HepG2 (cell line): ENCODE measurements around the gene TCEA3. TPM values are rescaled to one million over a fixed set of nuclear protein-coding genes. Genes with fewer than 3 reads are reported as not detected.
A peak's percentile ranks its signal among the peaks of the same experiment; 100 is the strongest.

Source experiments
- AKAP8 ChIP-seq: sonication (generic); formaldehyde crosslinking; IDR thresholded peaks from 2 replicates; pipeline ENCODE4 v1.5.1; 2020; ENCODE audit warnings: mild to moderate bottlenecking, missing genetic modification reagents
- FOSL1 ChIP-seq: sonication (generic); formaldehyde crosslinking; IDR thresholded peaks from 2 replicates; pipeline ENCODE4 v1.9.0; 2021; ENCODE audit warnings: missing genetic modification reagents, borderline replicate concordance
- GPN1 ChIP-seq: sonication (generic); formaldehyde crosslinking; IDR thresholded peaks from 2 replicates; pipeline ENCODE4 v1.5.1; 2020; ENCODE audit warnings: missing genetic modification reagents, borderline replicate concordance
- HMGXB4 ChIP-seq, 2 experiments: sonication (generic) in 1 of 2; formaldehyde crosslinking in 1 of 2; IDR thresholded peaks; 2 replicates each; pipeline versions ENCODE4 v1.4.0 to v1.6.1; 2018 to 2020; ENCODE audit warnings: missing genetic modification reagents in 2 of 2, borderline replicate concordance in 1 of 2, low read depth in 1 of 2, mild to moderate bottlenecking in 1 of 2, missing biosample characterization in 1 of 2
- KDM2A ChIP-seq: sonication (generic); formaldehyde crosslinking; IDR thresholded peaks from 2 replicates; pipeline ENCODE4 v1.4.0; 2020; ENCODE audit warnings: low read depth, missing genetic modification reagents, borderline replicate concordance
- MIER3 ChIP-seq: IDR thresholded peaks from 2 replicates; pipeline ENCODE4 v1.6.1; 2016; ENCODE audit warnings: missing compliant biosample characterization, borderline replicate concordance
- NFYB ChIP-seq: sonication (generic); formaldehyde crosslinking; IDR thresholded peaks from 2 replicates; pipeline ENCODE4 v1.4.0; 2020; ENCODE audit warnings: missing genetic modification reagents
- PAWR ChIP-seq: sonication (generic); formaldehyde crosslinking; IDR thresholded peaks from 2 replicates; pipeline ENCODE4 v1.4.0; 2020; ENCODE audit warnings: missing genetic modification reagents, mild to moderate bottlenecking, borderline replicate concordance
- PHF5A ChIP-seq: IDR thresholded peaks from one replicate; pipeline ENCODE4 v1.6.1; 2018; ENCODE audit warnings: low read depth, missing genetic modification reagents; ENCODE audit not compliant: unreplicated experiment
- SNAI1 ChIP-seq: sonication (generic); formaldehyde crosslinking; IDR thresholded peaks from 2 replicates; pipeline ENCODE4 v1.5.0; 2020; ENCODE audit warnings: mild to moderate bottlenecking, missing genetic modification reagents, borderline replicate concordance
- SRF ChIP-seq: IDR thresholded peaks from 2 replicates; pipeline ENCODE4 v1.6.1; 2011; ENCODE audit warnings: mild to moderate bottlenecking, low read depth, low read length, moderate library complexity
- YEATS2 ChIP-seq: sonication (generic); formaldehyde crosslinking; IDR thresholded peaks from 2 replicates; pipeline ENCODE4 v1.4.0; 2020; ENCODE audit warnings: missing genetic modification reagents, borderline replicate concordance
- ZNF142 ChIP-seq: sonication (generic); formaldehyde crosslinking; IDR thresholded peaks from 2 replicates; pipeline ENCODE4 v1.4.0; 2020; ENCODE audit warnings: missing genetic modification reagents
- ZNF224 ChIP-seq: sonication (generic); formaldehyde crosslinking; IDR thresholded peaks from 2 replicates; pipeline ENCODE4 v1.5.0; 2020; ENCODE audit warnings: mild to moderate bottlenecking, missing genetic modification reagents
- ZNF296 ChIP-seq: sonication (generic); formaldehyde crosslinking; conservative IDR thresholded peaks from 2 replicates; pipeline ENCODE4 v1.5.0; 2020; ENCODE audit warnings: mild to moderate bottlenecking, missing genetic modification reagents
- ZNF354B ChIP-seq: sonication (generic); formaldehyde crosslinking; IDR thresholded peaks from 2 replicates; pipeline ENCODE4 v1.8.0; 2022; ENCODE audit warnings: mild to moderate bottlenecking, missing genetic modification reagents
- ZSCAN30 ChIP-seq: sonication (generic); formaldehyde crosslinking; IDR thresholded peaks from 2 replicates; pipeline ENCODE4 v1.5.0; 2020; ENCODE audit warnings: mild to moderate bottlenecking, missing genetic modification reagents
- ZSCAN31 ChIP-seq: sonication (generic); formaldehyde crosslinking; IDR thresholded peaks from 2 replicates; pipeline ENCODE4 v1.5.0; 2020; ENCODE audit warnings: low read depth, mild to moderate bottlenecking, missing genetic modification reagents
- polyA plus RNA-seq, 8 experiments: library from polyadenylated mRNA; depleted of rRNA in 3 of 8; stranded (reverse) in 7 of 8; unstranded in 1 of 8; fragments of >200 nt; fragmentation: Illumina TruSeq in 4 of 8; extraction: Trizol in 4 of 8; gene quantifications; 2 replicates each; pipeline versions ENCODE4 v1.2.1 to v1.2.3, GENCODE V29; 2011 to 2016; ENCODE audit warnings: low read depth in 4 of 8, missing spikeins in 1 of 8, mixed read lengths in 1 of 8; ENCODE audit not compliant: insufficient read depth in 1 of 8
- total RNA-seq, 5 experiments: library from RNA; depleted of rRNA; stranded (reverse); fragments of >200 nt; fragmentation: Illumina TruSeq; extraction: Trizol; gene quantifications; 2 replicates each; pipeline ENCODE4 v1.2.3, GENCODE V29; 2016; ENCODE audit warnings: low read depth in 1 of 5
- TF ChIP-seq, protein P1 (sequence below): sonication (generic); formaldehyde crosslinking; IDR thresholded peaks from 2 replicates; pipeline ENCODE4 v1.4.0; 2020; ENCODE audit warnings: missing genetic modification reagents, borderline replicate concordance

Gene TCEA3
- total and polyA plus RNA-seq, 2 of the 13 experiments (the other 11 are each of a cell fraction or from before 2014, with no cell fraction given): 55.5 to 84.6 TPM

DNA sequence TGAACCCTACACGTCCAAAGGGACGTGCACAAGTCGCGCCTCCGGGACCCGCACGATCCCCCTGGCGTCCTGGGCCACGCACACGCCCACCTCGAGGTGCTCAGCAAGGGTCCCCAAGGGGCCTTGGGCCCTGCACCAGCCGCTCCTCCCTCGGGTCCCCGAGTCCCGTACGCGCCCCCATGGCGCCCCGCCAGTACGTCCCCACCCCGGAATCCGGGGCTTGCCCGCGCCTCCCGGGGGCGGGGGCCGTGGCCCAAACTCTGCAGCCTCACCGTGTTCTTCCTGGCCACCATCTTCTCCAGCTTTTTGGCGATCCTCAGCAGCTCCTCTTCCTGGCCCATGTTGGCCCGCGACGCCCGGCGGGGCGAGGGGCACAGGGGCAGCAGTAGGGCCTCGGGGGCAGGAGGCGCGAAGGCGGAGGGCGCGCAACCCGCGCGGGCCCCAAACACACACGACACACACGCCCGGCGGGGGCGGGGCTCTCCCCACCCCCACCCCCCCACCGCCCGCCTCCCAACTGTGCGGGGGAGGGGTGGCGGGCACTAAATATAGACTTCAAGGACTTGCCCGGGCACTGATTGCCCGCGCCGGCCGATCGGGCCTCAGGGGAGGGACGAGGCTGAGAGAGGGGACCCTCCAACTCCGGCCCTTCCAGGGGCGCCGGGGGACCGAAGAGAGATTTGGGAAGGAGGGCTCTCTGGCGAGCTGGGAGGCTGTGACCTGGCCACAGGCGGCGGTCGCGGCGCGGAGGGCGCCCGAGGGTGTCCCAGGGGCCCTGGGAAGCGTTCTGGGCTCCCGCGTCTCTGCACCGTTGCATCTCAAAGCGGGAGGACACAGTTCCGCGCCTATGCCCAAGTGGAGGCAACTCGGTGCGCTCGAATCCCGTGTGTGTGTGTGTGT lies at the start of gene TCEA3 (continued):
- TF ChIP-seq ZNF142 (CRISPR knock-in tag): no peak
- TF ChIP-seq PHF5A (CRISPR knock-in tag): no peak
- no peak for TF ChIP-seq GPN1
- peak; percentile 34; the same call in 1 of the 2 replicates for TF ChIP-seq ZSCAN31
- TF ChIP-seq KDM2A: peak; percentile 86
- TF ChIP-seq, protein P1, sequence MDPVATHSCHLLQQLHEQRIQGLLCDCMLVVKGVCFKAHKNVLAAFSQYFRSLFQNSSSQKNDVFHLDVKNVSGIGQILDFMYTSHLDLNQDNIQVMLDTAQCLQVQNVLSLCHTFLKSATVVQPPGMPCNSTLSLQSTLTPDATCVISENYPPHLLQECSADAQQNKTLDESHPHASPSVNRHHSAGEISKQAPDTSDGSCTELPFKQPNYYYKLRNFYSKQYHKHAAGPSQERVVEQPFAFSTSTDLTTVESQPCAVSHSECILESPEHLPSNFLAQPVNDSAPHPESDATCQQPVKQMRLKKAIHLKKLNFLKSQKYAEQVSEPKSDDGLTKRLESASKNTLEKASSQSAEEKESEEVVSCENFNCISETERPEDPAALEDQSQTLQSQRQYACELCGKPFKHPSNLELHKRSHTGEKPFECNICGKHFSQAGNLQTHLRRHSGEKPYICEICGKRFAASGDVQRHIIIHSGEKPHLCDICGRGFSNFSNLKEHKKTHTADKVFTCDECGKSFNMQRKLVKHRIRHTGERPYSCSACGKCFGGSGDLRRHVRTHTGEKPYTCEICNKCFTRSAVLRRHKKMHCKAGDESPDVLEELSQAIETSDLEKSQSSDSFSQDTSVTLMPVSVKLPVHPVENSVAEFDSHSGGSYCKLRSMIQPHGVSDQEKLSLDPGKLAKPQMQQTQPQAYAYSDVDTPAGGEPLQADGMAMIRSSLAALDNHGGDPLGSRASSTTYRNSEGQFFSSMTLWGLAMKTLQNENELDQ: no peak
- no peak for TF ChIP-seq SNAI1 (CRISPR knock-in tag)
- TF ChIP-seq YEATS2: no peak
- no peak for TF ChIP-seq AKAP8 (CRISPR knock-in tag)
- no peak for TF ChIP-seq ZSCAN30 (CRISPR knock-in tag)
- TF ChIP-seq SRF: no peak
- no peak for TF ChIP-seq MIER3 (CRISPR knock-in tag)
- no peak for TF ChIP-seq ZNF296 (CRISPR knock-in tag)
- TF ChIP-seq ZNF354B: no peak
- TF ChIP-seq ZNF224 (CRISPR knock-in tag): no peak
- no peak for TF ChIP-seq FOSL1 (CRISPR knock-in tag)
- no peak for TF ChIP-seq NFYB
- no peak for TF ChIP-seq PAWR
- peak in 1 of 2 experiments; percentile 52; a peak in 2 of 4 replicates for TF ChIP-seq HMGXB4 (CRISPR knock-in tag; IDR thresholded peaks at IDR 0.05; ENCODE audit: borderline replicate concordance in 1 of 2, low read depth in 1 of 2)
